Memory B cell (primary cell): ENCODE measurements around the gene SENP2.
"Not testable (repeated sequence)": the region's sequence is repeated elsewhere in the genome, so short reads cannot be mapped to it uniquely, and the experiment has no call there.

Experiments
- ATAC-seq: fragments of 150-1000 bp; cut with Tn5 transposase; 2 replicates; pipeline ENCODE4 v1.10.0; 2021; ENCODE audit warnings: low read depth, mild to moderate bottlenecking, moderate library complexity
- DNase-seq, 2 donors: peaks; one replicate each; pipeline ENCODE4 v3.0.0; 2022; ENCODE audit warnings: low spot score in 2 of 2
- H3K27ac Mint-ChIP-seq: one replicate; pipeline ENCODE4 v1.8.0; 2022; ENCODE audit warnings: mild to moderate bottlenecking, moderate library complexity, mixed read lengths
- H3K27me3 Mint-ChIP-seq: one replicate; pipeline ENCODE4 v1.8.0; 2022; ENCODE audit warnings: mixed read lengths
- H3K36me3 Mint-ChIP-seq: one replicate; pipeline ENCODE4 v1.8.0; 2022; ENCODE audit warnings: mild to moderate bottlenecking, mixed read lengths
- H3K4me1 Mint-ChIP-seq: one replicate; pipeline ENCODE4 v1.8.0; 2022; ENCODE audit warnings: mixed read lengths
- H3K4me3 Mint-ChIP-seq: one replicate; pipeline ENCODE4 v1.8.0; 2022; ENCODE audit warnings: mild to moderate bottlenecking, moderate library complexity, mixed read lengths
- H3K9me3 Mint-ChIP-seq: one replicate; pipeline ENCODE4 v1.8.0; 2022; ENCODE audit warnings: mixed read lengths

The SENP2 gene

GRCh38 chr3:185625784-185626183, 39.7 kb downstream of the SENP2 start:
- DNase-seq = no peak
- Mint-ChIP-seq H3K9me3 (no peaks in the 10 kb centered on the region), H3K36me3 (peaks cover 16% of the 10 kb centered on the region), H3K4me3 (no peak overlapping the region), H3K4me1 (no peaks in the 10 kb centered on the region), H3K27ac (no peak overlapping the region), H3K27me3 (no peaks in the 10 kb centered on the region)
- no peak for ATAC-seq

GRCh38 chr3:185629554-185630181, 43.6 kb downstream of the SENP2 start:
- Mint-ChIP-seq H3K9me3 (no peaks in the 10 kb centered on the region), H3K4me1 (no peaks in the 10 kb centered on the region), H3K36me3 (peaks cover 13% of the 10 kb centered on the region), H3K27me3 (no peaks in the 10 kb centered on the region), H3K27ac (peak overlapping the region; percentile 9), H3K4me3 (no peak overlapping the region)
- ATAC-seq = no peak
- no peak for DNase-seq

- no peaks in the 10 kb centered on the region for H3K4me1 Mint-ChIP-seq
- H3K27ac Mint-ChIP-seq = peak overlapping the region; percentile 9
- no peak for ATAC-seq
- H3K27me3 Mint-ChIP-seq = no peaks in the 10 kb centered on the region
- DNase-seq = no peak
- peaks cover 11% of the 10 kb centered on the region for H3K36me3 Mint-ChIP-seq
- no peak overlapping the region for H3K4me3 Mint-ChIP-seq
- H3K9me3 Mint-ChIP-seq = no peaks in the 10 kb centered on the region
Measured at GRCh38 chr3:185630182-185630622, 44.1 kb downstream of the SENP2 start.

- no peak overlapping the region for H3K4me3 Mint-ChIP-seq
- no peaks in the 10 kb centered on the region for H3K4me1 Mint-ChIP-seq
- H3K36me3 Mint-ChIP-seq = peaks cover 11% of the 10 kb centered on the region
- no peak overlapping the region for H3K27ac Mint-ChIP-seq
- no peaks in the 10 kb centered on the region for H3K27me3 Mint-ChIP-seq
- ATAC-seq (no peak), DNase-seq (no peak)
- no peaks in the 10 kb centered on the region for H3K9me3 Mint-ChIP-seq
Measured at GRCh38 chr3:185631108-185631507, 45.0 kb downstream of the SENP2 start.

GRCh38 chr3:185631508-185632206, 45.6 kb downstream of the SENP2 start:
- H3K36me3 Mint-ChIP-seq = peaks cover 11% of the 10 kb centered on the region
- DNase-seq = no peak

GRCh38 chr3:185632996-185633395, 46.9 kb downstream of the SENP2 start:
- ATAC-seq = no peak
- H3K4me3 Mint-ChIP-seq = no peak overlapping the region
- H3K9me3 Mint-ChIP-seq = no peaks in the 10 kb centered on the region
- H3K4me1 Mint-ChIP-seq = no peaks in the 10 kb centered on the region
- H3K36me3 Mint-ChIP-seq = peaks cover 6% of the 10 kb centered on the region
- no peak overlapping the region for H3K27ac Mint-ChIP-seq
- H3K27me3 Mint-ChIP-seq = peaks cover 3% of the 10 kb centered on the region
- DNase-seq = no peak

More at GRCh38 chr3:185631508-185632206, 45.6 kb downstream of the SENP2 start:
- no peak for ATAC-seq
- Mint-ChIP-seq H3K27ac (no peak overlapping the region), H3K4me1 (no peaks in the 10 kb centered on the region), H3K9me3 (no peaks in the 10 kb centered on the region), H3K4me3 (no peak overlapping the region), H3K27me3 (no peaks in the 10 kb centered on the region)

- ATAC-seq = no peak
- Mint-ChIP-seq H3K27me3 (peaks cover 5% of the 10 kb centered on the region), H3K27ac (no peak overlapping the region), H3K4me3 (no peak overlapping the region), H3K4me1 (no peaks in the 10 kb centered on the region), H3K36me3 (no peaks in the 10 kb centered on the region), H3K9me3 (no peaks in the 10 kb centered on the region)
- no peak for DNase-seq
Measured at GRCh38 chr3:185637388-185637787, 51.3 kb downstream of the SENP2 start.

- ATAC-seq, H3K4me1 Mint-ChIP-seq, H3K36me3 Mint-ChIP-seq, DNase-seq, H3K4me3 Mint-ChIP-seq, H3K9me3 Mint-ChIP-seq, H3K27ac Mint-ChIP-seq, H3K27me3 Mint-ChIP-seq: not testable (repeated sequence)
Measured at GRCh38 chr3:185638651-185639050, 52.6 kb downstream of the SENP2 start.

- ATAC-seq = no peak
- Mint-ChIP-seq H3K9me3 (no peaks in the 10 kb centered on the region), H3K27me3 (peaks cover 5% of the 10 kb centered on the region), H3K4me1 (no peaks in the 10 kb centered on the region), H3K36me3 (no peaks in the 10 kb centered on the region), H3K27ac (no peak overlapping the region), H3K4me3 (no peak overlapping the region)
- no peak for DNase-seq
Measured at GRCh38 chr3:185639632-185640206, 53.6 kb downstream of the SENP2 start.

- H3K36me3 Mint-ChIP-seq = no peaks in the 10 kb centered on the region
- no peak overlapping the region for H3K27ac Mint-ChIP-seq
- no peaks in the 10 kb centered on the region for H3K9me3 Mint-ChIP-seq
- H3K4me3 Mint-ChIP-seq = no peak overlapping the region
- H3K4me1 Mint-ChIP-seq = no peaks in the 10 kb centered on the region
- DNase-seq (no peak), ATAC-seq (no peak)
- H3K27me3 Mint-ChIP-seq = peaks cover 8% of the 10 kb centered on the region
Measured at GRCh38 chr3:185640308-185640707, 54.2 kb downstream of the SENP2 start.

GRCh38 chr3:185645191-185645590, 59.1 kb downstream of the SENP2 start:
- H3K4me1 Mint-ChIP-seq, H3K4me3 Mint-ChIP-seq, DNase-seq: not testable (repeated sequence)

GRCh38 chr3:185645596-185646381, 59.7 kb downstream of the SENP2 start:
- peaks cover 8% of the 10 kb centered on the region for H3K4me1 Mint-ChIP-seq
- no peak for DNase-seq
- H3K27me3 Mint-ChIP-seq = peaks cover 7% of the 10 kb centered on the region
- no peaks in the 10 kb centered on the region for H3K36me3 Mint-ChIP-seq
- no peak overlapping the region for H3K4me3 Mint-ChIP-seq
- ATAC-seq = no peak
- no peaks in the 10 kb centered on the region for H3K9me3 Mint-ChIP-seq
- no peak overlapping the region for H3K27ac Mint-ChIP-seq

More at GRCh38 chr3:185645191-185645590, 59.1 kb downstream of the SENP2 start:
- not testable (repeated sequence) for H3K9me3 Mint-ChIP-seq, H3K27me3 Mint-ChIP-seq, ATAC-seq, H3K27ac Mint-ChIP-seq, H3K36me3 Mint-ChIP-seq

- ATAC-seq = peak; percentile 96
- Mint-ChIP-seq H3K4me3 (peak overlapping the region; percentile 42), H3K27me3 (peaks cover 7% of the 10 kb centered on the region), H3K36me3 (no peaks in the 10 kb centered on the region), H3K9me3 (no peaks in the 10 kb centered on the region), H3K4me1 (peaks cover 8% of the 10 kb centered on the region), H3K27ac (no peak overlapping the region)
- DNase-seq = peak; percentile 14 to 31
Measured at GRCh38 chr3:185646382-185647133, 60.5 kb downstream of the SENP2 start.
